COLO668 (cell line): ENCODE results near the gene UGT1A10.

Experiments
- DNase-seq: peaks from one replicate; lab custom pipeline; 2025; ENCODE audit not compliant: unreplicated experiment; lab: John Stamatoyannopoulos, UW

UGT1A10 gene

DNA sequence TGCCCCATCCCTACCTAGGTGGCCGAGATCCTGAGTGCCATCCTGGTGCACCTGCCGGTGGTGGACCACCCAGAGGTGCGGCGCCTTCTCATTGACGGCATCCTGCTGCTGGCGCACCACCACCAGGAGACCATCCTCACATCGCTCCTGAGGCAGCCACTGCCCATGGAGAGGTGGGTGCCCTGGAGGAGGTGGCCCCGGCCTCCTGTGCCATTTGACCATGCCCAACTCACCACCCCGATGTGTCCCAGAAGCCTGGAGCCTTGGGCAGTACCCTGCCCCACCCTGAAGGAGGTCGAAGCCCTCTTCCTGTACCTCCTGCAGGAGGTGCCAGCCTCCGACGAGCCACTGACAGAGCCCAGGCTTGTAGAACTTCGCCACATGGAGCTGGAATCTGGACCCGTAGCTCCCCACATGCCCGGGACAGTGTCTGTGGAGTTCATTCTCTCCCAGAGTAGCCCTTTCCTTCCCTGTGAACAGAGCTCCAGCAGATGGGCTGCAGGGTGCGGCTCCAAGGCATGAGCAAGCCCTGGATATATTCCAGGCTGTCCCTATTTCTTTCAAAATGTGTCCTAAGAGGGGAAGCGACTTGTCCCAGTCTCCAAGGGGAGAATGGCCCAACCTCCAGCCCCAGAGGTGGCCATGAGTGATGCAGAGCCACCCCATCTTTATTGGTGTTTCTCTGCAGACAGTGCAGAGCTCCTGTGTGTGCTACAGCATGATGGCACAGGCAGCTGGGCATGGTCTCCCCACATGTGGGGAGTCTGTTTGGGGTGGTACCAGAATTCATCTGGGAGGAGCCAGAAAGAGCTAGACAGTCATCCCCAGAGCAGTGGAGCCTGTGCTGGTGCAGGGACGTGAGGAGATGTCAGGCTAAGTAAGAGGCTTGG is 183.9 kb downstream of the UGT1A10 start:
- no peak for DNase-seq

DNA sequence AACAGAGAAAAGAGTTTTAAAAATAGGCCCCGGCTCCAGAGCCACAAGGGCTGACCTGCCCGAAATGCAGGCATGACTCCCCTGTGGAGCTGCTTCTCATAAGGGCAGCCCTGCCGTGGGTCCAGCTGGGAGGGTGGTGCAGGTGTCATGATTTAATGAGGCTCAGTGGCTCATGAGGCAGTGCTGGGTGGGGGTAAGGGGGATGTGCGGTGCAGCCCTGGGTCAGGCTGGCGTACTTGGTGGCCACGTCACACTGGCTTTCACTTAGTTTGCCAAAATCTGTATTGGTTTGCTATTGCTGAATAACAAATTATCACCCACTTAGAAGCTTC is 184.5 kb downstream of the UGT1A10 start:
- DNase-seq = no peak

GRCh38 chr2:233821196-233821595 is 184.9 kb downstream of the UGT1A10 start:
- DNase-seq = no peak

GRCh38 chr2:233821709-233822100 is 185.5 kb downstream of the UGT1A10 start:
- DNase-seq = no peak

GRCh38 chr2:233822101-233822771 is 186.0 kb downstream of the UGT1A10 start:
- DNase-seq = no peak
